Measurements from ENCODE around the gene SV2B.

Gene SV2B

GRCh38 chr15:91279486-91279885 is 179.4 kb downstream of the SV2B start:
- DNase-seq: no peak

- DNase-seq: no peak
These were observed 181.9 kb downstream of the SV2B start for GRCh38 chr15:91281947-91282346.

- no peak for DNase-seq
These were observed 182.4 kb downstream of the SV2B start for GRCh38 chr15:91282486-91282885.

- DNase-seq: no peak
These were observed 183.1 kb downstream of the SV2B start for GRCh38 chr15:91283155-91283554.

GRCh38 chr15:91284758-91285466 is 184.9 kb downstream of the SV2B start:
- DNase-seq: no peak

GRCh38 chr15:91289324-91289723 is 189.3 kb downstream of the SV2B start:
- DNase-seq: no peak

GRCh38 chr15:91290553-91290952 is 190.5 kb downstream of the SV2B start:
- DNase-seq: no peak

- no peak for DNase-seq
These were observed 191.6 kb downstream of the SV2B start for GRCh38 chr15:91291673-91292072.

GRCh38 chr15:91294344-91294743 is 194.3 kb downstream of the SV2B start:
- DNase-seq: no peak

- no peak for DNase-seq
These were observed 194.7 kb downstream of the SV2B start for GRCh38 chr15:91294795-91295194.

- DNase-seq: no peak
These were observed 198.0 kb downstream of the SV2B start for GRCh38 chr15:91298101-91298500.

GRCh38 chr15:91302588-91303439 is 202.8 kb downstream of the SV2B start:
- DNase-seq: peak; percentile 16

GRCh38 chr15:91304210-91304609 is 204.2 kb downstream of the SV2B start:
- DNase-seq: no peak

- no peak for DNase-seq
These were observed 204.7 kb downstream of the SV2B start for GRCh38 chr15:91304786-91305185.

- DNase-seq: no peak
These were observed 206.1 kb downstream of the SV2B start for GRCh38 chr15:91306144-91306543.

- DNase-seq: no peak
These were observed 207.5 kb downstream of the SV2B start for GRCh38 chr15:91307601-91308000.

GRCh38 chr15:91308199-91308598 is 208.1 kb downstream of the SV2B start:
- no peak for DNase-seq

- no peak for DNase-seq
These were observed 208.8 kb downstream of the SV2B start for GRCh38 chr15:91308855-91309254.

GRCh38 chr15:91311986-91312385 is 211.9 kb downstream of the SV2B start:
- DNase-seq: no peak

- no peak for DNase-seq
These were observed 216.1 kb downstream of the SV2B start for GRCh38 chr15:91316126-91316525.

- no peak for DNase-seq
These were observed 218.5 kb downstream of the SV2B start for GRCh38 chr15:91318516-91318915.

- no peak for DNase-seq
These were observed 218.9 kb downstream of the SV2B start for GRCh38 chr15:91318931-91319330.

GRCh38 chr15:91319371-91320059 is 219.5 kb downstream of the SV2B start:
- no peak for DNase-seq

- DNase-seq: no peak
These were observed 220.0 kb downstream of the SV2B start for GRCh38 chr15:91320101-91320500.
